Upper lobe of left lung (tissue), 4 donors: ENCODE data around the gene RBM28.
"Not testable (repeated sequence)": the region's sequence is repeated elsewhere in the genome, so short reads cannot be mapped to it uniquely, and the experiment has no call there.

Source experiments
- CTCF ChIP-seq, 6 experiments: fragments of 450-650 bp in 4 of 6; fragments of 200-600 bp in 2 of 6; sonication (generic) in 2 of 6; IDR thresholded peaks; one replicate each; pipeline ENCODE4 v1.5.1; 2016 to 2019; ENCODE audit warnings: antibody characterized with exemption in 6 of 6
- EP300 ChIP-seq, 4 donors: sonication (generic); formaldehyde crosslinking; IDR thresholded peaks; one replicate each; pipeline ENCODE4 v1.5.1; 2017; ENCODE audit warnings: antibody characterized with exemption in 4 of 4, control low read depth in 2 of 4
- POLR2A ChIP-seq, 4 donors: fragments of 450-650 bp; IDR thresholded peaks; one replicate each; pipeline ENCODE4 v1.5.1; 2016 to 2017; ENCODE audit warnings: antibody characterized with exemption in 4 of 4, mild to moderate bottlenecking in 2 of 4
- POLR2AphosphoS5 ChIP-seq, 2 donors: sonication (generic); formaldehyde crosslinking; IDR thresholded peaks; one replicate each; pipeline ENCODE4 v1.5.1; 2017; ENCODE audit warnings: antibody characterized with exemption in 2 of 2

- TF ChIP-seq CTCF, POLR2A, EP300, POLR2AphosphoS5 (IDR thresholded peaks at IDR 0.05): not testable (repeated sequence)
Observed at GRCh38 chr7:128298004-128298403, 45.7 kb downstream of the RBM28 start.
